K562 (cell line): ENCODE measurements around the gene ZDHHC3. TPM values are rescaled to one million over a fixed set of nuclear protein-coding genes. Genes with fewer than 3 reads are reported as not detected.

Experiments used
- ATAC-seq: fragments of 200-7000 bp; cut with Tn5 transposase; 3 replicates; pipeline ENCODE4 v1.9.1; 2020; ENCODE audit warnings: moderate library complexity
- BruUV-seq: library from RNA; stranded (reverse); fragments of 400-500 nt; replicated peaks from 2 replicates; lab custom pipeline; 2021; lab: Mats Ljungman, UMichigan
- CTCF ChIA-PET: fragments of 300-600 bp; formaldehyde crosslinking; extraction: SDS; loops from one replicate; lab custom pipeline; 2021; ENCODE audit warnings: low intra/inter-chr PET ratio; lab: Yijun Ruan, JAX
- POLR2A ChIA-PET: fragments of 300-600, 350-650 bp; sonication (Branson Sonifier 250); formaldehyde crosslinking; extraction: SDS; loops from one replicate; lab custom pipeline; 2021; ENCODE audit warnings: antibody characterized with exemption, inconsistent platforms; lab: Yijun Ruan, JAX
- DNase-seq, 4 experiments: peaks; one replicate each; pipeline versions ENCODE4 v3.0.0 to v3.0.0-alpha.2; 2011 to 2018; ENCODE audit warnings: low spot score in 3 of 4, mixed read lengths in 3 of 4; ENCODE audit errors: extremely low read depth in 1 of 4
- FAIRE-seq: peaks from 2 replicates; lab custom pipeline; 2011; peaks lifted over from hg19 to GRCh38; lab: Jason Lieb, UNC
- H2AFZ ChIP-seq: 2 replicates; pipeline ENCODE4 v1.6.0; 2011; ENCODE audit warnings: low read depth, low read length, control low read depth, inconsistent platforms
- H3K27ac ChIP-seq: fragments of 200-600 bp; 3 replicates; pipeline ENCODE4 v1.8.0; 2011; ENCODE audit warnings: low read depth, mild to moderate bottlenecking, control low read depth, inconsistent platforms, low read length, moderate library complexity, mixed read lengths; ENCODE audit errors: extremely low read depth
- H3K27me3 ChIP-seq, 2 experiments: fragments of 300-600 bp in 1 of 2; 2 replicates in 1 of 2; 3 replicates in 1 of 2; pipeline versions ENCODE4 v1.6.0 to v1.8.0; 2011; ENCODE audit warnings: inconsistent platforms in 2 of 2, low read length in 2 of 2, mild to moderate bottlenecking in 1 of 2, mixed read lengths in 1 of 2, moderate library complexity in 1 of 2; ENCODE audit not compliant: control insufficient read depth in 2 of 2, insufficient read depth in 2 of 2
- H3K36me3 ChIP-seq: fragments of 300-600 bp; 3 replicates; pipeline ENCODE4 v1.8.0; 2011; ENCODE audit warnings: mild to moderate bottlenecking, low read length, inconsistent platforms; ENCODE audit not compliant: control insufficient read depth, insufficient read depth
- H3K4me1 ChIP-seq, 2 experiments: fragments of 200-600 bp in 1 of 2; replicated peaks in 1 of 2; 2 replicates in 1 of 2; 3 replicates in 1 of 2; pipeline versions ENCODE4 v1.5.1 to v1.8.0; 2011; ENCODE audit warnings: inconsistent platforms in 2 of 2, low read length in 2 of 2, mild to moderate bottlenecking in 1 of 2, mixed read lengths in 1 of 2, moderate library complexity in 1 of 2; ENCODE audit not compliant: control insufficient read depth in 2 of 2, insufficient read depth in 2 of 2
- H3K4me2 ChIP-seq: 2 replicates; pipeline ENCODE4 v1.6.1; 2011; ENCODE audit warnings: low read length, control low read depth, inconsistent platforms, mixed read lengths; ENCODE audit not compliant: insufficient read depth
- H3K4me3 ChIP-seq: fragments of 200-600 bp; sonication (generic), shearing (Covaris generic); 2 replicates; pipeline ENCODE4 v1.5.1; 2016; ENCODE audit warnings: control low read depth, inconsistent platforms
- H3K79me2 ChIP-seq: fragments of 200-600 bp; 3 replicates; pipeline ENCODE4 v1.8.0; 2011; ENCODE audit warnings: low read length, inconsistent platforms; ENCODE audit not compliant: control insufficient read depth, insufficient read depth
- H3K9ac ChIP-seq, 2 experiments: 2 replicates each; pipeline versions ENCODE4 v1.6.0 to v1.6.1; 2011; ENCODE audit warnings: low read depth in 2 of 2, low read length in 2 of 2, control low read depth in 1 of 2, inconsistent platforms in 1 of 2, mild to moderate bottlenecking in 1 of 2, mixed read lengths in 1 of 2; ENCODE audit not compliant: insufficient read depth in 1 of 2
- H3K9me1 ChIP-seq: one replicate; pipeline ENCODE4 v1.6.0; 2011; ENCODE audit warnings: inconsistent platforms, mild to moderate bottlenecking, low read length, moderate library complexity; ENCODE audit not compliant: control insufficient read depth, insufficient read depth
- H3K9me3 ChIP-seq: replicated peaks from 2 replicates; pipeline ENCODE4 v1.5.1; 2011; ENCODE audit warnings: low read depth, low read length, inconsistent platforms; ENCODE audit not compliant: control insufficient read depth, insufficient read depth
- H4K20me1 ChIP-seq: replicated peaks from 2 replicates; pipeline ENCODE4 v1.6.1; 2011; ENCODE audit warnings: low read length, inconsistent platforms, mixed read lengths; ENCODE audit not compliant: control insufficient read depth, insufficient read depth
- E4F1 ChIP-seq: fragments of 250-450 bp; sonication (Bioruptor Pico); IDR thresholded peaks from 2 replicates; pipeline ENCODE4 v1.5.0; 2021; ENCODE audit warnings: mild to moderate bottlenecking, borderline replicate concordance
- IFI16 ChIP-seq: fragments of 250-450 bp; sonication (Bioruptor Pico); IDR thresholded peaks from 2 replicates; pipeline ENCODE4 v2.1.2; 2022; ENCODE audit warnings: mild to moderate bottlenecking, inconsistent platforms
- PYGO2 ChIP-seq: fragments of 450-650 bp; IDR thresholded peaks from 2 replicates; pipeline ENCODE4 v1.6.1; 2016; ENCODE audit warnings: mild to moderate bottlenecking, missing genetic modification characterization, moderate library complexity, missing compliant biosample characterization
- RAD21 ChIP-seq, 2 experiments: fragments of 250-450 bp in 1 of 2; fragments of 450-650 bp in 1 of 2; sonication (Bioruptor Pico) in 1 of 2; formaldehyde crosslinking in 1 of 2; IDR thresholded peaks in 1 of 2; conservative IDR thresholded peaks in 1 of 2; 2 replicates each; pipeline versions ENCODE4 v1.4.0 to v1.8.0; 2020 to 2022; ENCODE audit warnings: mild to moderate bottlenecking in 2 of 2, moderate library complexity in 1 of 2
- THRAP3 ChIP-seq: fragments of 450-650 bp; IDR thresholded peaks from 2 replicates; pipeline ENCODE4 v1.6.1; 2016; ENCODE audit warnings: mild to moderate bottlenecking, inconsistent platforms, borderline replicate concordance
- ZBTB43 ChIP-seq: sonication (generic); formaldehyde crosslinking; IDR thresholded peaks from 2 replicates; pipeline ENCODE4 v1.8.0; 2023; ENCODE audit warnings: mild to moderate bottlenecking, missing genetic modification reagents
- WGBS: fragments of 100-300 bp; shearing (Covaris generic); methylation state at CpG from one replicate; pipeline ENCODE4 v1.1.6; 2016; ENCODE audit warnings: low coverage, mixed read lengths; ENCODE audit not compliant: insufficient coverage; ENCODE audit errors: missing lambda C conversion rate; 5-methylcytosine and 5-hydroxymethylcytosine counted together
- in situ Hi-C: fragments of 300-500 bp; cut with MboI; formaldehyde crosslinking; loops from 4 replicates; pipeline ENCODE4 v1.15.0; 2018; ENCODE audit warnings: inconsistent platforms, mixed read lengths
- intact Hi-C: fragments of 100-400 bp; cut with micrococcal nuclease; formaldehyde crosslinking; loops from 2 replicates; pipeline ENCODE4 v1.14.2; 2022
- polyA plus RNA-seq, 8 experiments: library from polyadenylated mRNA; depleted of rRNA in 4 of 8; stranded (reverse) in 5 of 8; unstranded in 3 of 8; fragments of >200 nt; fragmentation: Nextera tagmentation in 2 of 8; fragmentation: Illumina TruSeq in 1 of 8; extraction: Ambion mirVana in 2 of 8; extraction: Trizol in 1 of 8; gene quantifications; 2 replicates each; pipeline versions ENCODE4 v1.2.1 to v1.2.3, GENCODE V29; 2011 to 2014; ENCODE audit warnings: inconsistent platforms in 1 of 8, missing spikeins in 1 of 8
- total RNA-seq, 7 experiments: library from RNA; depleted of rRNA in 6 of 7; stranded (reverse); fragments of >200 nt in 6 of 7; fragmentation: Illumina TruSeq in 2 of 7; extraction: Trizol in 2 of 7; gene quantifications; 2 replicates each; pipeline versions ENCODE4 v1.2.1 to v1.2.3, GENCODE V29; 2011 to 2021; ENCODE audit warnings: low replicate concordance in 1 of 7

ZDHHC3 gene
- total and polyA plus RNA-seq, 9 of the 15 experiments (the other 6 are each of a cell fraction or from before 2014, with no cell fraction given), result 10.3 to 120 (median 67.2) TPM

GRCh38 chr3:44915702-44916438, 60.1 kb downstream of the ZDHHC3 start (continued):
- TF ChIP-seq E4F1 (CRISPR knock-in tag) (no peak), PYGO2 (tag) (no peak), ZBTB43 (CRISPR knock-in tag) (no peak), IFI16 (CRISPR knock-in tag) (no peak), THRAP3 (no peak)

GRCh38 chr3:44914936-44915335, 61.0 kb downstream of the ZDHHC3 start:
- Histone ChIP-seq H3K4me2 (no peak overlapping the region), H3K9me1 (no peaks in the 10 kb centered on the region), H3K9me3 (no peaks in the 10 kb centered on the region), H3K79me2 (no peaks in the 10 kb centered on the region), H3K4me1 (no peaks in the 10 kb centered on the region), H3K27ac (no peak overlapping the region), H3K4me3 (no peak overlapping the region), H3K9ac (no peak overlapping the region), H3K27me3 (peaks cover 0 to 3% of the 10 kb centered on the region in 2 experiments; a peak in 1 of 5 replicates), H3K36me3 (no peaks in the 10 kb centered on the region), H2AFZ (no peak overlapping the region), H4K20me1 (no peaks in the 10 kb centered on the region)
- in situ Hi-C loops, result no loop called here
- BruUV-seq, result no TSS peak
- ATAC-seq (peak; percentile 95), DNase-seq (peak; percentile 47 to 71 (median 60)), FAIRE-seq (peak; percentile 90)
- POLR2A ChIA-PET, result interaction anchor here (1.1 kb wide), 1 partner anchor 10 kb away, joined by 5 read pairs; no protein-coding TSS in a partner anchor
- intact Hi-C loops, result loop anchor here (1.0 to 5.0 kb wide), 4 partner anchors 73 to 592 kb away; no protein-coding TSS in a partner anchor
- 9% methylated on average over 4 of the region's 4 CpGs for WGBS
- CTCF ChIA-PET, result interaction anchor here (0.8 to 2.2 kb wide), 2 partner anchors 382 to 592 kb away, joined by 4 to 7 read pairs; no protein-coding TSS in a partner anchor
- TF ChIP-seq RAD21 (CRISPR knock-in tag; conservative IDR thresholded peaks at IDR 0.05 in 1 of 2, IDR thresholded peaks at IDR 0.05 in 1 of 2), result peak; percentile 12 to 74; a peak in 2 of 4 replicates
